Astrocyte of the spinal cord (primary cell): ENCODE measurements around the gene GTPBP8.

ENCODE experiments used
- DNase-seq: peaks from one replicate; pipeline ENCODE4 v3.0.0; 2011; ENCODE audit warnings: low read depth, low spot score
- H3K4me3 ChIP-seq: 2 replicates; pipeline ENCODE4 v1.5.1; 2011; ENCODE audit warnings: low read depth, mild to moderate bottlenecking, low read length, moderate library complexity
- CTCF ChIP-seq: IDR thresholded peaks from 2 replicates; pipeline ENCODE4 v1.5.1; 2012; ENCODE audit warnings: low read depth, mild to moderate bottlenecking, low read length, inconsistent platforms
- in situ Hi-C: cut with HindIII; loops from 2 replicates; pipeline ENCODE4 v1.10.0; 2017; ENCODE audit warnings: low sequenced_read_pairs

The GTPBP8 gene

GRCh38 chr3:112966633-112967032, 24.2 kb upstream of the GTPBP8 start:
- H3K4me3 ChIP-seq = no peak overlapping the region
- TF ChIP-seq CTCF = no peak
- in situ Hi-C loops = no loop called here
- DNase-seq = no peak

- H3K4me3 ChIP-seq = no peak overlapping the region
- DNase-seq = no peak
- no peak for TF ChIP-seq CTCF
- in situ Hi-C loops = no loop called here
Measured at GRCh38 chr3:112967425-112967824, 23.4 kb upstream of the GTPBP8 start.

- in situ Hi-C loops = no loop called here
- DNase-seq = no peak
- H3K4me3 ChIP-seq = no peak overlapping the region
- no peak for TF ChIP-seq CTCF
Measured at GRCh38 chr3:112967828-112968227, 23.0 kb upstream of the GTPBP8 start.

GRCh38 chr3:112972158-112972557, 18.6 kb upstream of the GTPBP8 start:
- TF ChIP-seq CTCF = no peak
- DNase-seq = no peak
- in situ Hi-C loops = no loop called here
- no peak overlapping the region for H3K4me3 ChIP-seq

- H3K4me3 ChIP-seq = no peak overlapping the region
- no peak for DNase-seq
- TF ChIP-seq CTCF = no peak
- in situ Hi-C loops = no loop called here
Measured at GRCh38 chr3:112973325-112974177, 17.2 kb upstream of the GTPBP8 start.

GRCh38 chr3:112974178-112974517, 16.6 kb upstream of the GTPBP8 start:
- no peak overlapping the region for H3K4me3 ChIP-seq
- no peak for TF ChIP-seq CTCF
- DNase-seq = no peak
- in situ Hi-C loops = no loop called here

GRCh38 chr3:112974894-112975293, 15.9 kb upstream of the GTPBP8 start, which contains the start of gene CD200R1:
Gene CD200R1 (minus strand): TSS chr3:112975103. CDS start chr3:112974857, 246 bp downstream.
- H3K4me3 ChIP-seq = no peak within 1 kb of the TSS
- TF ChIP-seq CTCF = no peak
- no peak for DNase-seq
- in situ Hi-C loops = no loop called here
